HG02885 (cell line): ENCODE measurements around the gene PTPRN.
"Not testable (repeated sequence)": the region's sequence is repeated elsewhere in the genome, so short reads cannot be mapped to it uniquely, and the experiment has no call there.

Source experiments
- ATAC-seq: cut with Tn5 transposase; IDR thresholded peaks from one replicate; pipeline ENCODE4 v1.9.1; 2021; ENCODE audit warnings: mild to moderate bottlenecking; ENCODE audit not compliant: unreplicated experiment, poor library complexity

PTPRN gene

GRCh38 chr2:219309278-219309677, at the start of gene PTPRN:
Gene PTPRN (minus strand): TSS chr2:219309401. CDS start chr2:219309332, 69 bp downstream.
- no peak for ATAC-seq

DNA sequence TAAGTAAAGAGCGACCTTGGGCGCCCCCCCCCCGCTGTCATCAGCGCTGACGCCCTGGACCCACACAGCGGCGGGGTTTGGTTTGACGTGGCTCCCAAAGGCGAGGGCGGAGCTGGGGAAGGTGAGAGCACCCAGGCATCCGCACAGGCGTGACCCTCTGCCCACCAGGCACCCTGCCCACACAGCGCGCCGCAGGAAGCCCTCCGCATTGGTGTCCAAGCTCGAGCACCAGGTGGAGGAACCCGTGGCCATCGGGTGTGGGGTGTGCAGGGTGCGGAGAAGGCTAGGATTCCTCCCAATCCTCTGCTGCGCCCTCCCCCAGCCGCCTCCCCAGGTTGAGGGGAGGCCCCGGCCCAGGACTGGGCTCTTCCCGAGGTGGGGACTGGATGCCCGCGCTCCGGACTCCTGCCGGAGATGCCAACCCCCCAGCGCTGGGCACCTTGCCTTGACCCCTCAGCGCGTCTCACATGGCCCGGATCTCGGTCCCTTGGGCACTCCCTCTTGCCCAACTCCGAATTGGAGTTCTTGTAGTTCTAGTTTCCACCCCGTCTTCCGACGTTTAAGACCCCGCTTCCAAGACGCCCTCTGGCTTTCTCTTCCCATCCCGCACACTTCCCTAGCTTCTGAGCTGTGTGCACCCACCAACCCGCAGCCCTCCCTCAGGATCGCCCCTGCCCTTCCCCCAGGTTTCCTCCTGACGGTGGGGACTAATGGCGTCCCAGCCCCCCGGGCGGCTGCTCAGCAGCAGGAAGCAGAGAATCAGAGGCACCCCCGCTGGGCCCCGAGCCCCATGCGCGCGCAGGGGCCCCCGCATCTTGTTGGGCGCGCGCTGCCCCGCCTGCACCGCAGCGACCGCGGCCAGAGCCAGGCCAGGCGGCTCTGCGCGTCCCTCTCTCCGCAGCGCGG, 49.2 kb upstream of the PTPRN start:
- ATAC-seq = no peak

- ATAC-seq = no peak
Measured at GRCh38 chr2:219356834-219357233, 47.6 kb upstream of the PTPRN start.

DNA sequence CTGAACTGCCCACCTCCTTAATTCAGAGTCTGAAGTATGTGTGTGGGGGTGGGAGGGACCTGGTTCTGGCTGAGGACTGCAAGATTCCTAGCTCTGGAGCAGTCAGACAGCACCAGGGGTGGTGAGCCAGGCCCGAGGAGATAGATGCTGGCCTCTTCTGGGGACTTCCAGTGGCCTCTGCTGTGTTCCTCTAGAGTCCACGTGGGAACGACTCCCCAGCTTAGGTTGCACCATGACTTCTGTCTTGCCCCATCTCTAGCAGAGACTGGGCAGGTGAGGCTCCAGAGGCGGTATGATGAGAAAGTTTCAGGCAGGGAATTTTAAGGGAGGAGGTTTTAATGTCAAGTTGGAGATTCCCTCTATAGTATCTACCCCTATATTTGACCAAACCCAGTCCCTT, 45.4 kb upstream of the PTPRN start:
- ATAC-seq = no peak

- no peak for ATAC-seq
Measured at GRCh38 chr2:219353129-219353528, 43.9 kb upstream of the PTPRN start.

GRCh38 chr2:219352448-219353023, 43.3 kb upstream of the PTPRN start:
- ATAC-seq = no peak

DNA sequence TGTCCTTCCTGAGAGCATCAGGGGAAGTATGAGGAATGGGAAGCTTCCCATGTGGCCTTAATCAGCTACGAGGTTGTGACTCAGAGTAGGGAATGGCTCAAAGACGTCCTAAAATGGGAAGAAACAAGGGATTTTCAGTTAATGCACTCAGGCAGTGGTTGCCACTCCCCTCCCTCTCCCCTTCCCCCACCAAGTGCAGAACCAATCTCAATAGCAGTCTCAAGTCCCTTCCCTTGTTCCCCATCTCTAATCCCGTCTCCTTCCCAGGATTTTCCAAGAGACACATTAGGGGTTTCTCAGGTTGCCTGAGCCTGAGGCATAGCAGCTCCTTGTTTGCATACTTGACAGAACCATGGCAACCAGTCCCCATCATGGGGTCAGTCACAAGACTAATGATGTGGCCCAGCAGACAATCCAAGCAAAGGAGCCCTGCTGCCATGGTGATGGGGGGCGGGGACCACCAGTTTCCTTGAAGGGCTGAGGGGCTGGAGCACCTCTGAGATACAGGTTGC, 41.6 kb upstream of the PTPRN start:
- no peak for ATAC-seq

DNA sequence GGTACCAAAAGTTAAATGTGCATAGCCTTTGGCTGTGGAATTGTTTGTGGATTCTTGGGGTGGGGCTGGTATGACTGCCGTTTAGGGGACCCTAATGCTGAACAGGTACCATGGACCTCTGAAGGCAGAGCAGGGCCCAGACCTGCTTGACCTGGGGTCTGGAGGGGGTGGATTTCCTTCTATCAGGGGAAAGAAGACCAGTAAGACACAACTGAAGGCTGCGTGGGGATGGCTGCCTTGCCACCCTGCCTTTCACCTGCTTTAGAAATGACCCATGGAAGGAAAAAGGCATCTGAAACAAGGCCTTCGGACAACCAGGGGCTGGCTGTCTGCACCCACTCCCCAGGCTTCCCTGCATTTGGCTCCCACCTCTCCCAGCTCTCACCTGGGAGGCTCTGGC, 41.0 kb upstream of the PTPRN start:
- ATAC-seq = no peak

- no peak for ATAC-seq
Measured at GRCh38 chr2:219344751-219345430, 35.7 kb upstream of the PTPRN start.

- ATAC-seq = no peak
Measured at GRCh38 chr2:219335373-219335786, 26.2 kb upstream of the PTPRN start.

DNA sequence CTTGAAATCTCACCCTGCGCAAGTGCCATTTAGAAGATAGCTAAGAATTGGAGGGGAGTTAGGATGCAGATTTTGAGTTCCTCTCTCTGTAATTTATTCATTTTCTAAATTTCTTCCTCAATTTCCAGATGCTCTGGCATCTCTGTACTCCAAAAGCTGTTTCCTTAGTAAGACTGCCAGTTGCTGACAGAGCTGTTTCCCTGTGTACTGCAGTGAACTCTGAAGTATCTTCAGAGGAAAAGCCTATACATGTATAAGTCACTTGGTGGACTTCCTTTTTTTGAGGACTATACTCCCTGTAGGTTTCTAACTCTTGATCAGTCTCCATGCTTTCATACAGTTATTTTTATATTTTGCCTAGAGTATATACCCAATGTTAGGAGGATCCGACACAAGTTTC, 24.9 kb upstream of the PTPRN start:
- ATAC-seq = no peak

DNA sequence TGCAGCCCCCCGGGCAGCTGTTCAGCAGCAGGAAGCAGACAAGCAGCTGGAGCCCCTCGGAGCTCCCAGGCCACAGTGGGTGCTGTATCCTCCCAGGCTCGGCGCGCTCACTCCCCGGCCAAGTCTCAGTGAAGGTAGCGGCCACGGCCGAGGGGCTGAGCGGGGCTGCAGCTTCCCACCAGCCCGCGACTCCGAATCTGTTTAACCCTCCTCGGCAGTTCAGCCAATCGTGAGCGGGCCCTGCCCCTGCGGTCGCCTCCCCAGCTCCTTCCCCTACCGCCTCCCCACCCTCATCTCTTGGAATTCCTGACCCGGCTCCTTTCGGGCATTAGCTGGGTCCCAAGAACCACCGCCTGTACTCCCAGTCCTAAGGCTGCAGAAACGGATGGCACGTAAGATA, 23.3 kb upstream of the PTPRN start, which contains the start of gene RESP18:
Gene RESP18, minus strand, starts transcription at position 203 of the 400 bp plus-strand sequence.
- ATAC-seq = no peak

DNA sequence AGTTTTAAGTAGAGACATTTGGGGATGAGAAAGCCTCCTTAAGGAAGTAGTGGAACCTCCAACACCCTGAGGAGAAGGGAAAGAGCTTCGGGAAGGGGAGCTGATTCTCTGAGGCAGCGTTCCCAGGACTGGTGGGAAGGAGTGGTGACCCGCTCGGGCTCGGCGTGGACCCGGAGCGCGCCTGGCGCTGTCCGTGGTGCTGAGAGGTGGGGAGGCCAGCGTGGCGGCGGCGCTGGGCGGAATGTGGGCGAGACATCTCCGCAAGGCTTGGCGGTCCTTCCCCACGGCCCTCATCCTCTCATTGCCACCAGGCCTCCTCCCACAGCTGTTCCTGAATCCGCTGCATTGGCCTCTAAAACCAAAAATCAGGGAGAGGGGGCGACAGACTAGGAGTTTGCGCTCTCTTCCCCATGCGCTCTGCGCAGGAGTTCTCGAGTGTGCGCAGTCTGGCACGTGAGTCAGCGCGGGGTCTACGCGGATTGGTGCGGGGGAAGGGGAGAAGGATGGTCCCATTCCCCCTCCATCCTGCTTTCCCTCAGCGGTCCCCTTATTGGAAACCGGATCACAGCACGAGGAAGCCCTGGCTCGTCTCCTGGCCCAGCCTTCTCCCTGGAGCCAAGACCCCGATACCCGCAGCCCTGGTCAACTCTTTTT, 22.5 kb upstream of the PTPRN start:
- no peak for ATAC-seq

GRCh38 chr2:219327719-219328118, 18.5 kb upstream of the PTPRN start:
- ATAC-seq = no peak

- ATAC-seq = no peak
Measured at GRCh38 chr2:219325657-219326315, 16.6 kb upstream of the PTPRN start.

- ATAC-seq = no peak
Measured at GRCh38 chr2:219325136-219325535, 15.9 kb upstream of the PTPRN start.

DNA sequence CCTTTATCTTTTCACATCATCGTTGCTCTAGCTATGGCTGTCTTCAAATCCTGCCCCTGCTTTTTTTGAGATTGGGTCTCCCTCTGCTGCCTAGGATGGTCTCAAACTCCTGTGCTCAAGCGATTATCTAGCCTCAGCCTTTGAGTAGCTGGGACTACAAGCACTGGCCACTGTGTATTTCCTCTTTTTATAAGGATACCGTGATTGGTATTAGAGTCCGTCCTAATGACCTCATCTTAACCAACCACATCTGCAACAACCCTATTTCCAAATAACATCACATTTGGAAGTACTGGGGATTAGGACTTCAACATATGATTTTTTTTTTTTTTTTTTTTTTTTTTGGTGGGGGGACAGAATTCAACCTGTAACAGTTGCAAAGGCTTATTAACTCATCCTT, 14.2 kb upstream of the PTPRN start:
- no peak for ATAC-seq

DNA sequence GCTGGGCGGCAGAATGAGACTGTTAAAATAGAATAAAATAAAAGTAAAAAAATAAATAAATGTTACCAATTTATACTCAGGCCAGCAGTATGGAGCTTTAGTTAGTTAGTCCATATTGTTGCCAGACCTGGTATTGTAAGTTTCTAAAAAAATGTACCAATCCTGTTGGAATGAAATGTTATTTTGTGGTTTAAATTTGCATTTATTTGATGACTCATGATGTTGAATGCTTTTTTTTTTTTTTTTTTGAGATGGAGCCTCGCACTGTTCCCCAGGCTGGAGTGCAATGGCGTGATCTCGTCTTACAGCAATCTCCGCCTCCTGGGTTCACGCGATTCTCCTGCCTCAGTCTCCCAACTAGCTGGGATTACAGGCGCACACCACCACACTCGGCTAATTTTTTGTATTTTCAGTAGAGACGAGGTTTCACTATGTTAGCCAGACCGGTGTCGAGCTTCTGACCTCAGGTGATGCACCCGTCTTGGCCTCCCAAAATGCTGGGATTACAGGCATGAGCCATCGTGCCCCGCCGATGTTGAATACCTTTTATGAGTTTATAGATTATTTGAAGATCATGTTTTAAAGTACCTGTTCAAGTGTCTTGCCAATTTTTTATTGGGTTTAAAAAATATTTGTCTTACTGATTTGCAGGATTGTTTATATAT, 5.7 kb upstream of the PTPRN start:
- ATAC-seq = no peak

DNA sequence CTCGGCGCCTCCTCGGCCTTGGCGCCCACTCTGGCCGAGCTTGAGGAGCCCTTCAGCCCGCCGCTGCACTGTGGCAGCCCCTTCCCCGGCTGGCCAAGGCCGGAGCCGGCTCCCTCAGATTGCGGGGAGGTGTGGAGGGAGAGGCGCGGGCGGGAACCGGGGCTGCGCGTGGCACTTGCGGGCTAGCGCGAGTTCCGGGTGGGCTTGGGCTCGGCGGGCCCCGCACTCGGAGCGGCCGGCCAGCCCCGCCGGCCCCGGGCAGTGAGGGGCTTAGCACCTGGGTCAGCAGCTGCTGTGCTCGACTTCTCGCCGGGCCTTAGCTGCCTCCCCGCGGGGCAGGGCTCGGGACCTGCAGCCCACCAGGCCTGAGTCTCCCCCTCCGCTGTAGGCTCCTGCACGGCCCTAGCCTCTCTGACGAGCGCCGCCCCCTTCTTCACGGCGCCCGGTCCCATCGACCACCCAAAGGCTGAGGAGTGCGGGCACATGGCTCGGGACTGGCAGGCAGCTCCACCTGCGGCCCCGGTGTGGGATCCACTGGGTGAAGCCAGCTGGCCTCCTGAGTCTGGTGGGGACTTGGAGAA, 3.6 kb upstream of the PTPRN start:
- ATAC-seq = not testable (repeated sequence)
